KOPT-K1 (cell line): ENCODE measurements around the gene SERPING1.

Experiments used
- H3K27ac ChIP-seq: fragments of 200-600 bp; sonication (generic); 2 replicates; pipeline ENCODE4 v1.5.1; 2016; ENCODE audit warnings: antibody characterized with exemption, mild to moderate bottlenecking, low read depth, low read length; ENCODE audit not compliant: poor library complexity, severe bottlenecking
- H3K36me3 ChIP-seq: fragments of 200-600 bp; sonication (generic); 2 replicates; pipeline ENCODE4 v1.5.1; 2017; ENCODE audit warnings: antibody characterized with exemption, mild to moderate bottlenecking, low read length, moderate library complexity; ENCODE audit not compliant: insufficient read depth
- H3K9me3 ChIP-seq: fragments of 200-600 bp; sonication (generic); 2 replicates; pipeline ENCODE4 v1.5.1; 2017; ENCODE audit warnings: antibody characterized with exemption, low read length, mild to moderate bottlenecking; ENCODE audit not compliant: insufficient read depth, poor library complexity, severe bottlenecking

Gene SERPING1

GRCh38 chr11:57584341-57584740 is 13.1 kb upstream of the SERPING1 start:
- H3K9me3 ChIP-seq: peaks cover 14% of the 10 kb centered on the region
- H3K36me3 ChIP-seq: no peaks in the 10 kb centered on the region
- H3K27ac ChIP-seq: no peak overlapping the region

- no peaks in the 10 kb centered on the region for H3K36me3 ChIP-seq
- H3K27ac ChIP-seq: peak overlapping the region; percentile 28
- peaks cover 14% of the 10 kb centered on the region for H3K9me3 ChIP-seq
Observed at GRCh38 chr11:57585301-57585700, 12.2 kb upstream of the SERPING1 start.

GRCh38 chr11:57586711-57587245 is 10.7 kb upstream of the SERPING1 start:
- no peaks in the 10 kb centered on the region for H3K36me3 ChIP-seq
- peaks cover 14% of the 10 kb centered on the region for H3K9me3 ChIP-seq
- no peak overlapping the region for H3K27ac ChIP-seq

- Histone ChIP-seq H3K27ac (no peak overlapping the region), H3K36me3 (no peaks in the 10 kb centered on the region), H3K9me3 (peaks cover 14% of the 10 kb centered on the region)
Observed at GRCh38 chr11:57588046-57588710, 9.3 kb upstream of the SERPING1 start.

- H3K36me3 ChIP-seq: no peaks in the 10 kb centered on the region
- H3K27ac ChIP-seq: no peak overlapping the region
- H3K9me3 ChIP-seq: no peaks in the 10 kb centered on the region
Observed at GRCh38 chr11:57596266-57596885, 1.1 kb upstream of the SERPING1 start.

- Histone ChIP-seq H3K36me3 (no peaks in the 10 kb centered on the region), H3K27ac (no peak overlapping the region), H3K9me3 (no peaks in the 10 kb centered on the region)
Observed at GRCh38 chr11:57597916-57598830, 688 bp downstream of the SERPING1 start.

GRCh38 chr11:57598831-57599155 is 1.3 kb downstream of the SERPING1 start:
- Histone ChIP-seq H3K36me3 (no peaks in the 10 kb centered on the region), H3K27ac (no peak overlapping the region), H3K9me3 (no peaks in the 10 kb centered on the region)

GRCh38 chr11:57599381-57599780 is 1.9 kb downstream of the SERPING1 start:
- Histone ChIP-seq H3K9me3 (no peaks in the 10 kb centered on the region), H3K36me3 (no peaks in the 10 kb centered on the region), H3K27ac (no peak overlapping the region)

GRCh38 chr11:57601297-57601696 is 3.8 kb downstream of the SERPING1 start:
- H3K27ac ChIP-seq: no peak overlapping the region
- H3K9me3 ChIP-seq: no peaks in the 10 kb centered on the region
- H3K36me3 ChIP-seq: no peaks in the 10 kb centered on the region

GRCh38 chr11:57604296-57605027 is 7.0 kb downstream of the SERPING1 start:
- Histone ChIP-seq H3K36me3 (no peaks in the 10 kb centered on the region), H3K27ac (peak overlapping the region; percentile 50), H3K9me3 (no peaks in the 10 kb centered on the region)

- H3K9me3 ChIP-seq: no peaks in the 10 kb centered on the region
- peak overlapping the region; percentile 50 for H3K27ac ChIP-seq
- H3K36me3 ChIP-seq: no peaks in the 10 kb centered on the region
Observed at GRCh38 chr11:57605028-57605420, 7.5 kb downstream of the SERPING1 start.

GRCh38 chr11:57610170-57610569 is 12.7 kb downstream of the SERPING1 start:
- no peak overlapping the region for H3K27ac ChIP-seq
- H3K36me3 ChIP-seq: no peaks in the 10 kb centered on the region
- no peaks in the 10 kb centered on the region for H3K9me3 ChIP-seq

GRCh38 chr11:57614234-57614772 is 16.8 kb downstream of the SERPING1 start:
- Histone ChIP-seq H3K27ac (no peak overlapping the region), H3K9me3 (peaks cover 3% of the 10 kb centered on the region), H3K36me3 (no peaks in the 10 kb centered on the region)

GRCh38 chr11:57615308-57615707 is 17.8 kb downstream of the SERPING1 start:
- H3K36me3 ChIP-seq: no peaks in the 10 kb centered on the region
- peaks cover 12% of the 10 kb centered on the region for H3K9me3 ChIP-seq
- H3K27ac ChIP-seq: no peak overlapping the region
